K562 (cell line): ENCODE results near the gene WDR45. TPM values are rescaled to one million over a fixed set of nuclear protein-coding genes. Genes with fewer than 3 reads are reported as not detected.

Experiments used
- E2F6 ChIP-seq, 2 experiments: IDR thresholded peaks; 2 replicates each; pipeline ENCODE4 v1.6.1; 2011; ENCODE audit warnings: borderline replicate concordance in 1 of 2, control low read depth in 1 of 2, low read depth in 1 of 2, low read length in 1 of 2, mild to moderate bottlenecking in 1 of 2, mixed read lengths in 1 of 2, moderate library complexity in 1 of 2; ENCODE audit not compliant: insufficient read depth in 1 of 2, insufficient read length in 1 of 2, poor library complexity in 1 of 2, severe bottlenecking in 1 of 2; ENCODE audit errors: extremely low read depth in 1 of 2
- ESRRA ChIP-seq: fragments of 450-650 bp; IDR thresholded peaks from 2 replicates; pipeline ENCODE4 v1.6.1; 2014; ENCODE audit warnings: low read depth, mild to moderate bottlenecking, moderate library complexity, borderline replicate concordance
- MGA ChIP-seq: fragments of 450-650 bp; IDR thresholded peaks from 2 replicates; pipeline ENCODE4 v1.6.1; 2016; ENCODE audit warnings: mild to moderate bottlenecking, moderate library complexity
- NR2C1 ChIP-seq, 2 experiments: fragments of 450-650 bp; IDR thresholded peaks; 2 replicates each; pipeline ENCODE4 v1.6.1; 2017; ENCODE audit warnings: mild to moderate bottlenecking in 2 of 2, antibody characterized with exemption in 1 of 2, inconsistent platforms in 1 of 2, missing compliant biosample characterization in 1 of 2, missing genetic modification characterization in 1 of 2
- NRF1 ChIP-seq, 2 experiments: fragments of 450-650 bp; IDR thresholded peaks in 1 of 2; conservative IDR thresholded peaks in 1 of 2; 2 replicates each; pipeline ENCODE4 v1.6.1; 2014; ENCODE audit warnings: mild to moderate bottlenecking in 2 of 2
- PHF8 ChIP-seq: fragments of 200-600 bp; sonication (generic); IDR thresholded peaks from 2 replicates; pipeline ENCODE4 v1.6.1; 2012; ENCODE audit warnings: mixed run types, mild to moderate bottlenecking, inconsistent platforms, low read length, moderate library complexity, borderline replicate concordance
- RBFOX2 ChIP-seq: fragments of 200-400 bp; formaldehyde crosslinking; IDR thresholded peaks from 2 replicates; pipeline ENCODE4 v1.6.1; 2017; ENCODE audit warnings: low read depth, mild to moderate bottlenecking, low read length, moderate library complexity
- ZNF408 ChIP-seq: fragments of 250-450 bp; sonication (Bioruptor Pico); IDR thresholded peaks from 2 replicates; pipeline ENCODE4 v1.4.0; 2020; ENCODE audit warnings: low read depth, mild to moderate bottlenecking, moderate library complexity
- polyA plus RNA-seq, 8 experiments: library from polyadenylated mRNA; depleted of rRNA in 4 of 8; stranded (reverse) in 5 of 8; unstranded in 3 of 8; fragments of >200 nt; fragmentation: Nextera tagmentation in 2 of 8; fragmentation: Illumina TruSeq in 1 of 8; extraction: Ambion mirVana in 2 of 8; extraction: Trizol in 1 of 8; gene quantifications; 2 replicates each; pipeline versions ENCODE4 v1.2.1 to v1.2.3, GENCODE V29; 2011 to 2014; ENCODE audit warnings: inconsistent platforms in 1 of 8, missing spikeins in 1 of 8
- total RNA-seq, 7 experiments: library from RNA; depleted of rRNA in 6 of 7; stranded (reverse); fragments of >200 nt in 6 of 7; fragmentation: Illumina TruSeq in 2 of 7; extraction: Trizol in 2 of 7; gene quantifications; 2 replicates each; pipeline versions ENCODE4 v1.2.1 to v1.2.3, GENCODE V29; 2011 to 2021; ENCODE audit warnings: low replicate concordance in 1 of 7
- TF ChIP-seq, protein P1 (sequence below): sonication (generic); formaldehyde crosslinking; IDR thresholded peaks from 2 replicates; pipeline ENCODE4 v1.9.0; 2022; ENCODE audit warnings: mild to moderate bottlenecking, missing genetic modification reagents

Gene WDR45
- total and polyA plus RNA-seq, 9 of the 15 experiments (the other 6 are each of a cell fraction or from before 2014, with no cell fraction given): 19.4 to 136 (median 59.7) TPM

- peak; percentile 33; the same call in 1 of the 2 replicates for TF ChIP-seq PHF8
- TF ChIP-seq ZNF408 (CRISPR knock-in tag): no peak
- peak; percentile 87 to 89 for TF ChIP-seq NRF1 (conservative IDR thresholded peaks at IDR 0.05 in 1 of 2, IDR thresholded peaks at IDR 0.05 in 1 of 2)
- peak; percentile 27 to 84 for TF ChIP-seq E2F6 (IDR thresholded peaks at IDR 0.05; ENCODE audit: borderline replicate concordance in 1 of 2, extremely low read depth in 1 of 2, insufficient read depth in 1 of 2, insufficient read length in 1 of 2, low read depth in 1 of 2, low read length in 1 of 2, poor library complexity in 1 of 2, severe bottlenecking in 1 of 2)
- peak; percentile 78 for TF ChIP-seq MGA
- TF ChIP-seq, protein P1, sequence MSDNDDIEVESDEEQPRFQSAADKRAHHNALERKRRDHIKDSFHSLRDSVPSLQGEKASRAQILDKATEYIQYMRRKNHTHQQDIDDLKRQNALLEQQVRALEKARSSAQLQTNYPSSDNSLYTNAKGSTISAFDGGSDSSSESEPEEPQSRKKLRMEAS (CRISPR knock-in tag): peak; percentile 63
- TF ChIP-seq RBFOX2: peak; percentile 70
- peak; percentile 36; the same call in 1 of the 2 replicates for TF ChIP-seq ESRRA
- peak; percentile 94 for TF ChIP-seq NR2C1 (IDR thresholded peaks at IDR 0.05)
- TF ChIP-seq NR2C1 (tag; IDR thresholded peaks at IDR 0.05): peak; percentile 94
Measured at GRCh38 chrX:49053223-49054072, 26.2 kb downstream of the WDR45 start (continued).
